Activated T-cell treated with anti-CD3 and anti-CD28 coated beads, Interleukin-2, amount 50 U/mL, for 72 hours (primary cell): ENCODE data around the gene SMARCD3. TPM values are rescaled to one million over a fixed set of nuclear protein-coding genes. Genes with fewer than 3 reads are reported as not detected.

Source experiments
- ATAC-seq, 2 donors: fragments of 150-1000 bp; cut with Tn5 transposase; replicated peaks in 1 of 2; 2 replicates each; pipeline ENCODE4 v1.10.0; 2021; ENCODE audit warnings: moderate library complexity in 2 of 2, mild to moderate bottlenecking in 1 of 2
- DNase-seq, 2 donors: peaks; one replicate each; pipeline ENCODE4 v3.0.0; 2021 to 2022; ENCODE audit warnings: mixed read lengths in 1 of 2
- H3K27ac Mint-ChIP-seq: one replicate; pipeline ENCODE4 v1.8.0; 2022; ENCODE audit warnings: mild to moderate bottlenecking, moderate library complexity, mixed read lengths
- H3K27me3 Mint-ChIP-seq: one replicate; pipeline ENCODE4 v1.8.0; 2022; ENCODE audit warnings: low read depth, mixed read lengths
- H3K36me3 Mint-ChIP-seq, 2 donors: one replicate each; pipeline ENCODE4 v1.8.0; 2022; ENCODE audit warnings: mixed read lengths in 2 of 2, mild to moderate bottlenecking in 1 of 2; ENCODE audit not compliant: insufficient read depth in 2 of 2
- H3K4me1 Mint-ChIP-seq: one replicate; pipeline ENCODE4 v1.8.0; 2022; ENCODE audit warnings: low read depth, mixed read lengths
- H3K4me3 Mint-ChIP-seq, 2 donors: one replicate each; pipeline ENCODE4 v1.8.0; 2022; ENCODE audit warnings: mild to moderate bottlenecking in 2 of 2, mixed read lengths in 2 of 2, moderate library complexity in 2 of 2
- H3K9me3 Mint-ChIP-seq, 2 donors: one replicate each; pipeline ENCODE4 v1.8.0; 2022; ENCODE audit warnings: mixed read lengths in 2 of 2
- total RNA-seq, 2 donors: library from RNA; stranded (reverse); gene quantifications; one replicate each; pipeline ENCODE4 v1.2.3, GENCODE V29; 2022

The SMARCD3 gene
- total RNA-seq, 2 donors from 2014 or later: 6.5 to 8.2 TPM

- Mint-ChIP-seq H3K4me1 (peaks cover 3% of the 10 kb centered on the region), H3K36me3 (no peaks in the 10 kb centered on the region), H3K27me3 (peaks cover 15% of the 10 kb centered on the region), H3K27ac (no peak overlapping the region), H3K4me3 (no peak overlapping the region), H3K9me3 (no peaks in the 10 kb centered on the region)
- DNase-seq (no peak), ATAC-seq (no peak)
Observed at GRCh38 chr7:151201751-151202150, 46.7 kb downstream of the SMARCD3 start.

GRCh38 chr7:151201344-151201743, 47.1 kb downstream of the SMARCD3 start:
- Mint-ChIP-seq H3K27me3 (peaks cover 15% of the 10 kb centered on the region), H3K9me3 (no peaks in the 10 kb centered on the region), H3K36me3 (no peaks in the 10 kb centered on the region), H3K27ac (no peak overlapping the region), H3K4me1 (no peaks in the 10 kb centered on the region), H3K4me3 (no peak overlapping the region)
- ATAC-seq (no peak), DNase-seq (no peak)

GRCh38 chr7:151198945-151199848, 49.3 kb downstream of the SMARCD3 start:
- no peaks in the 10 kb centered on the region for H3K9me3 Mint-ChIP-seq
- no peak overlapping the region for H3K4me3 Mint-ChIP-seq
- H3K4me1 Mint-ChIP-seq: no peaks in the 10 kb centered on the region
- H3K27me3 Mint-ChIP-seq: peaks cover 9% of the 10 kb centered on the region
- DNase-seq (no peak), ATAC-seq (no peak)
- no peaks in the 10 kb centered on the region for H3K36me3 Mint-ChIP-seq
- H3K27ac Mint-ChIP-seq: no peak overlapping the region

- DNase-seq: no peak
- no peak for ATAC-seq
- Mint-ChIP-seq H3K4me3 (no peak overlapping the region), H3K27me3 (peaks cover 9% of the 10 kb centered on the region), H3K4me1 (no peaks in the 10 kb centered on the region), H3K9me3 (no peaks in the 10 kb centered on the region), H3K27ac (no peak overlapping the region), H3K36me3 (no peaks in the 10 kb centered on the region)
Observed at GRCh38 chr7:151197932-151198331, 50.6 kb downstream of the SMARCD3 start.

GRCh38 chr7:151195616-151196450, 52.7 kb downstream of the SMARCD3 start:
- no peak overlapping the region for H3K27ac Mint-ChIP-seq
- no peaks in the 10 kb centered on the region for H3K36me3 Mint-ChIP-seq
- DNase-seq (no peak), ATAC-seq (no peak)
- H3K4me1 Mint-ChIP-seq: no peaks in the 10 kb centered on the region
- no peaks in the 10 kb centered on the region for H3K9me3 Mint-ChIP-seq
- no peak overlapping the region for H3K4me3 Mint-ChIP-seq
- peaks cover 9% of the 10 kb centered on the region for H3K27me3 Mint-ChIP-seq

- DNase-seq (no peak), ATAC-seq (no peak)
- no peak overlapping the region for H3K27ac Mint-ChIP-seq
Observed at GRCh38 chr7:151194188-151194587, 54.3 kb downstream of the SMARCD3 start.

GRCh38 chr7:151193203-151193978, 55.1 kb downstream of the SMARCD3 start:
- Mint-ChIP-seq H3K9me3 (no peaks in the 10 kb centered on the region), H3K4me1 (no peaks in the 10 kb centered on the region), H3K36me3 (no peaks in the 10 kb centered on the region), H3K27me3 (peaks cover 9% of the 10 kb centered on the region), H3K27ac (no peak overlapping the region), H3K4me3 (no peak overlapping the region)
- ATAC-seq: no peak
- no peak for DNase-seq

More at GRCh38 chr7:151194188-151194587, 54.3 kb downstream of the SMARCD3 start:
- H3K9me3 Mint-ChIP-seq: no peaks in the 10 kb centered on the region
- no peaks in the 10 kb centered on the region for H3K4me1 Mint-ChIP-seq
- no peaks in the 10 kb centered on the region for H3K36me3 Mint-ChIP-seq
- H3K27me3 Mint-ChIP-seq: peaks cover 9% of the 10 kb centered on the region
- H3K4me3 Mint-ChIP-seq: no peak overlapping the region

GRCh38 chr7:151192002-151192539, 56.4 kb downstream of the SMARCD3 start:
- Mint-ChIP-seq H3K4me1 (no peaks in the 10 kb centered on the region), H3K27me3 (peaks cover 9% of the 10 kb centered on the region), H3K9me3 (no peaks in the 10 kb centered on the region), H3K4me3 (no peak overlapping the region), H3K36me3 (no peaks in the 10 kb centered on the region), H3K27ac (no peak overlapping the region)
- ATAC-seq (no peak), DNase-seq (no peak)

- H3K27me3 Mint-ChIP-seq: peaks cover 9% of the 10 kb centered on the region
- no peaks in the 10 kb centered on the region for H3K4me1 Mint-ChIP-seq
- H3K36me3 Mint-ChIP-seq: no peaks in the 10 kb centered on the region
- no peak overlapping the region for H3K4me3 Mint-ChIP-seq
- no peak for DNase-seq
- no peak overlapping the region for H3K27ac Mint-ChIP-seq
- H3K9me3 Mint-ChIP-seq: no peaks in the 10 kb centered on the region
- ATAC-seq: no peak
Observed at GRCh38 chr7:151191544-151191943, 57.0 kb downstream of the SMARCD3 start.

GRCh38 chr7:151189038-151189437, 59.5 kb downstream of the SMARCD3 start:
- H3K4me3 Mint-ChIP-seq: no peak overlapping the region
- no peaks in the 10 kb centered on the region for H3K4me1 Mint-ChIP-seq
- no peak overlapping the region for H3K27ac Mint-ChIP-seq
- no peaks in the 10 kb centered on the region for H3K36me3 Mint-ChIP-seq
- no peaks in the 10 kb centered on the region for H3K9me3 Mint-ChIP-seq
- H3K27me3 Mint-ChIP-seq: no peaks in the 10 kb centered on the region
- ATAC-seq (no peak), DNase-seq (no peak)
